Daoy (cell line): Measurements from ENCODE around the gene EIF3C. TPM values are rescaled to one million over a fixed set of nuclear protein-coding genes. Genes with fewer than 3 reads are reported as not detected.
"Not testable (repeated sequence)": the region's sequence is repeated elsewhere in the genome, so short reads cannot be mapped to it uniquely, and the experiment has no call there.

Experiments used
- DNase-seq: peaks from one replicate; pipeline ENCODE4 v3.0.0-alpha.2; 2015; ENCODE audit warnings: low read depth
- total RNA-seq: library from RNA; depleted of rRNA; stranded (reverse); fragments of >200 nt; shearing (Covaris generic); gene quantifications from 2 replicates; pipeline ENCODE4 v1.2.3, GENCODE V29; 2014; rRNA removed

The EIF3C gene
- total RNA-seq = 50.5 and 102 TPM in 2 replicates

- not testable (repeated sequence) for DNase-seq
These were observed at the start of gene EIF3C for GRCh38 chr16:28711220-28712083. TSS of gene EIF3C (plus strand) at chr16:28711464. CDS start at chr16:28711687, 223 bp downstream.

- not testable (repeated sequence) for DNase-seq
These were observed 45.0 kb upstream of the EIF3C start for GRCh38 chr16:28666264-28666663.

- not testable (repeated sequence) for DNase-seq
These were observed 43.8 kb upstream of the EIF3C start for GRCh38 chr16:28667480-28667879.

- not testable (repeated sequence) for DNase-seq
These were observed 43.1 kb upstream of the EIF3C start for GRCh38 chr16:28668199-28668598.

- DNase-seq = not testable (repeated sequence)
These were observed 22.8 kb upstream of the EIF3C start for GRCh38 chr16:28688327-28688952.

- not testable (repeated sequence) for DNase-seq
These were observed 21.8 kb upstream of the EIF3C start for GRCh38 chr16:28689425-28689824.

GRCh38 chr16:28691722-28692121 lies 19.5 kb upstream of the EIF3C start:
- DNase-seq = not testable (repeated sequence)

- not testable (repeated sequence) for DNase-seq
These were observed 17.9 kb upstream of the EIF3C start for GRCh38 chr16:28693257-28693950.

GRCh38 chr16:28699792-28700191 lies 11.5 kb upstream of the EIF3C start:
- DNase-seq = not testable (repeated sequence)

- peak; percentile 0 for DNase-seq
These were observed 10.9 kb upstream of the EIF3C start for GRCh38 chr16:28700349-28700748.

- not testable (repeated sequence) for DNase-seq
These were observed 9.9 kb upstream of the EIF3C start for GRCh38 chr16:28701384-28701783.

- not testable (repeated sequence) for DNase-seq
These were observed 7.0 kb upstream of the EIF3C start for GRCh38 chr16:28704246-28704645.

GRCh38 chr16:28722852-28723650 lies 11.8 kb downstream of the EIF3C start:
- not testable (repeated sequence) for DNase-seq

GRCh38 chr16:28731253-28731652 lies 20.0 kb downstream of the EIF3C start:
- not testable (repeated sequence) for DNase-seq

- DNase-seq = not testable (repeated sequence)
These were observed 21.3 kb downstream of the EIF3C start for GRCh38 chr16:28732455-28733124.

GRCh38 chr16:28739787-28740186 lies 28.5 kb downstream of the EIF3C start:
- not testable (repeated sequence) for DNase-seq

- not testable (repeated sequence) for DNase-seq
These were observed 29.4 kb downstream of the EIF3C start for GRCh38 chr16:28740631-28741030.

GRCh38 chr16:28741295-28741694 lies 30.0 kb downstream of the EIF3C start:
- not testable (repeated sequence) for DNase-seq

GRCh38 chr16:28746618-28747350 lies 35.5 kb downstream of the EIF3C start:
- DNase-seq = not testable (repeated sequence)

- not testable (repeated sequence) for DNase-seq
These were observed 38.8 kb downstream of the EIF3C start for GRCh38 chr16:28749997-28750465.
